Erythroblast (primary cell): ENCODE data around the gene SLC26A1.
"Not testable (repeated sequence)": the region's sequence is repeated elsewhere in the genome, so short reads cannot be mapped to it uniquely, and the experiment has no call there.

Experiments
- GATA1 ChIP-seq: IDR thresholded peaks from 2 replicates; pipeline ENCODE4 v1.6.1; 2011; ENCODE audit warnings: low read depth, mild to moderate bottlenecking, control low read depth, low read length, moderate library complexity
- POLR2A ChIP-seq: IDR thresholded peaks from 2 replicates; pipeline ENCODE4 v1.6.1; 2011; ENCODE audit warnings: mild to moderate bottlenecking, low read length

GRCh38 chr4:999240-999863, 6.1 kb upstream of the SLC26A1 start:
- not testable (repeated sequence) for TF ChIP-seq POLR2A, GATA1
